WI38 (cell line): ENCODE data around the gene CFAP46.

Experiments used
- H3K4me3 ChIP-seq: 2 replicates; pipeline ENCODE4 v1.5.1; 2011; ENCODE audit warnings: low read depth, mild to moderate bottlenecking, control low read depth, low read length
- TF ChIP-seq, protein P1 (sequence below): IDR thresholded peaks from 2 replicates; pipeline ENCODE4 v1.5.1; 2012; ENCODE audit warnings: low read depth, mild to moderate bottlenecking, control low read depth, low read length

The CFAP46 gene

DNA sequence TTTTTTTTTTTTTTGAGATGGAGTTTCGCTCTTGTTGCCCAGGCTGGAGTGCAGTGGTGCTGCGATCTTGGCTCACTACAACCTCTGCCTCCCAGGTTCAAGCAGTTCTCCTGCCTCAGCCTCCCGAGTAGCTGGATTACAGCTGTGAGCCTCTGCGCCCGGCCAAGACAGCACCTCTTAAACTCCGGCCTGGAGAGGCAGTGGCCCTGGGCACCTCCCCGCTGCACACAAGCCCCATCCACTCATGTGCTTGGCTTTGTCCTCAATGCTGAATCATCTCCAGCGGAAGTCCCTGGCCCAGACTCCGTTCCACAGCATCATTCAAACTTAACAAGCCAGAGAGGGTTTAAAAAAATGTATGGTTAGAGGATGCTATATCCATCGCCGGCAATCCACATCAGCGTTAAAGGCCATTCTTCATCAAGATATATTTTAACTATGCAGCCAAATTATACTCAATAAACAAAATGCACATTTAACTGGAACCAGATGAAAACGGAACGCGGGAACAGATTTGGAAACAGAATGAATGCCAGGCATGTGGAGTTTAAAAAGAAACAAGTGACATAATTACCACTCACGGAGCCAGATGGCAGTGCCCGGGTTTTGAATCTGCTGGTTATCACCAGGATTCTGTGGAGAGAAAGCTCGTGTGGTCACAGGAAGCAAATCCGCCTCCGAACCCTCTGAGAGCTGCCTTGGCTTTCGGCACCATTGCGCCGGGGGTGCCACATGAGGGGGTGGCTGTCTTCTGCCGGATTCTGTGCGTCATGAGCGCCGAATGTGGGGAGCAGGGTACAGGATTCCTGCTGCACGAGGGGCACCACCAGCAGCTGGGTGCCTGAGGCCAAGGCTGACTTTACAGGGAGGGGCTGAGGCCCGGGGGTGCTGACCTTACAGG, 45.6 kb upstream of the CFAP46 start:
- no peak overlapping the region for H3K4me3 ChIP-seq
- TF ChIP-seq, protein P1, sequence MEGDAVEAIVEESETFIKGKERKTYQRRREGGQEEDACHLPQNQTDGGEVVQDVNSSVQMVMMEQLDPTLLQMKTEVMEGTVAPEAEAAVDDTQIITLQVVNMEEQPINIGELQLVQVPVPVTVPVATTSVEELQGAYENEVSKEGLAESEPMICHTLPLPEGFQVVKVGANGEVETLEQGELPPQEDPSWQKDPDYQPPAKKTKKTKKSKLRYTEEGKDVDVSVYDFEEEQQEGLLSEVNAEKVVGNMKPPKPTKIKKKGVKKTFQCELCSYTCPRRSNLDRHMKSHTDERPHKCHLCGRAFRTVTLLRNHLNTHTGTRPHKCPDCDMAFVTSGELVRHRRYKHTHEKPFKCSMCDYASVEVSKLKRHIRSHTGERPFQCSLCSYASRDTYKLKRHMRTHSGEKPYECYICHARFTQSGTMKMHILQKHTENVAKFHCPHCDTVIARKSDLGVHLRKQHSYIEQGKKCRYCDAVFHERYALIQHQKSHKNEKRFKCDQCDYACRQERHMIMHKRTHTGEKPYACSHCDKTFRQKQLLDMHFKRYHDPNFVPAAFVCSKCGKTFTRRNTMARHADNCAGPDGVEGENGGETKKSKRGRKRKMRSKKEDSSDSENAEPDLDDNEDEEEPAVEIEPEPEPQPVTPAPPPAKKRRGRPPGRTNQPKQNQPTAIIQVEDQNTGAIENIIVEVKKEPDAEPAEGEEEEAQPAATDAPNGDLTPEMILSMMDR, result no peak

DNA sequence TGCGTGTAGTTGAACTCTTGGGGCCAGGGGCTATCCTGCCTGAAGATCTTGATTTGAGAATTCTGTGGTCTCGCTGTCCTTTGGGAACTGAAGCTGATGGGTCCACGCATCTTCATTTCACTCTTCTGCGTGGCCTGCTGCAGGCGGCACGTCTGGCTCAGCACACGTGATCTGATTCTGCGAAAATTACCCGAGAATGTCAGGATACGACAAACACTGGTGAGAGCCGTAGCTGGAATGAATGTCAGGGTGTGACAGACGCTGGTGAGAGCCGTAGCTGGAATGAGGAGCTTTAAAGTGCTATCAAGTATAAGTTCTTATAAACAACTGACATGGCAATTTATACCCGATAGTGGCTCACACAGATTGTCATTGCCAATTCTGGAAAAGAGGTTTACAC, 44.6 kb upstream of the CFAP46 start:
- H3K4me3 ChIP-seq, result no peak overlapping the region
- TF ChIP-seq, protein P1, result no peak

DNA sequence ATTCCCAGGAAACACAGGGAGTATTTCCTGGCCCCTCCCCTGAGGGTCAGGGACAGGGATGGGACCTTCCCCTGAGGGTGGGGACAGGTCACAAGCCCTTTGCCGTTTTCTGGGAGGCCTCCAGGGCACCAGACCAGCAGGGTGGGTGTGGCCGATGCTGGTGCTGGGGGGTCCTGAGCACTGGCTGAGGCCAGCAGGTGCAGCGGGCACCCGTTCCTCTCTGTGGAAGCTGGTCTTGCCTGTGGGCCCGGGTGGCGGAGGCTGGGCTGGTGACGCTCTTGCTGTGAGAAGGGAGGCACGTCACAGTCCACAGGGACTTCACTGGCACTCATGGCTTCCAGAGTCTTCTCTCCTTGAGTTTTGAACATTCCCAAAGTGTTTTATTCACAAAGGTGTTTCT, 44.2 kb upstream of the CFAP46 start:
- TF ChIP-seq, protein P1, result no peak
- H3K4me3 ChIP-seq, result no peak overlapping the region

DNA sequence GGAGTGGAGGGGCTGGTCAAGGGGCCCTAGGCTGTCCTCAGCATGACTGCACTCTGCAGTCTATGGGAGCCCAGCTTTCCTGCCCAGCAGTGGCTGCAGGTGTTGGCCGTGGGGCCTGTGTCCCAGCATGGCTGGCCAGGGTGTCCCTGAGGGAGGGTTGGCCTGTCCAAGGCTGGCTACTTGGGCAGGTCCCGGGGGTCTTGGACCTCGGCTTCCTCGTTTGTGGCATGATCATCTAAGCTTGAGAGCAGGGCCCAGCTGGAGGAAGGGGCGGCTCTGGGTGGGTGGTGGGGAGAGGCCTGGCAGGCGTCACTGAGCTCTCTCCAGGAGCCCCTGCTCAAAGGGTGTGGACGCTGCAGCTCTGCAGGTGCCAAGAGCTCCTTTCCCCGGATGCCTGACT, 43.7 kb upstream of the CFAP46 start:
- TF ChIP-seq, protein P1, result no peak
- H3K4me3 ChIP-seq, result no peak overlapping the region

DNA sequence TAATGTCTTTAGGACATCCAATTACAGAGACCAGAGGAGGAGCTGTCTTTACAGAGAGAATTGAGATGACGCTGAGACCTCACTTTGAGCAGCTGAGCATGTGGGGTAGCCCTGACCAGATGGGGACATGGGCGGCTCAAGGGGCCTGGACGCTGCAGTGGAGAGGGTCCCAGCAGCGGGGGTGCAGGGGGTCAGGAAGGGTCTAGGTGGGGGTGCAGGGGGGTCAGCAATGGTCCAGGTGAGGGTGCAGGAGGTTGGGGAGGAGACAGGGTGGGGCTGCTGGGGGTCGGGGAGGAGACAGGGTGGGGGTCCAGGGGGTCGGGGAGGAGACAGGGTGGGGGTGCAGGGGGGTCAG, 43.2 kb upstream of the CFAP46 start:
- TF ChIP-seq, protein P1, result no peak

DNA sequence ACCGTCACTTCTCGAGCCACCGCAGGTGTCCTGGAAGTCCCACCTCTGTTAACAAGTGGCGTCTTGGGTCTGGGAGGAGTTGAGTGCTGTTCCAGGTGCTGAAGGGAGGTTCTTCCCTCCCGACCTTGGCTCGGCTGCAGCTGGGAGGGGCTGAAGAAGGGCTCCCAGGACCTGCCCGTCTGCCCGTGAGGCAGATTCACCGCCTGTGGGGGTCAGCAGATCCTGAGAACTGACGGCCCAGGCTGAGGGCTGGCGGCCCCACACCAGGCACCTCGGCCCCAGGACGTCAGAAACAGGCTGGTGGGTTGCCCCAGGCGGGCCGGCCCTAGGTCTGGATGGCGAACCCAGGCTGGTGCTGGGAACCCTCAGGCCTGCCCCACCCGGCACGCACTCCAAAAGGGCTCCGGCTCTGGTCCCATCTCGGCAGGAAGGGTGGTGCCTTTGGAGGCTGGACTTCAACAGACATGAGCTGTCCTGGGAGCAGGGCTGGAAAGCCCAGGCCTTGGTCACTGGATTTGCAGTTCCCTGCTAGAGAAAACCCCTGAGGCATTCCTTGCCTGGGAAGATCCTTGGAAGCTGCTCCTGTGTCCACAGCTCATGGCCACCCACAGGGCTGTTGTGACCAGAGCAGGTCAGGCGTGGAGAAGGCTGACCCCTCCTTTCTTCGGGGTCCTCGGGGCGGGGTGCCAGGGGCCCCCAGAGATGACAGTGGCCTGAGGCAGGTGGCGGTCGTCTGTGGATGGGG, 42.6 kb upstream of the CFAP46 start:
- TF ChIP-seq, protein P1, result no peak

More for the DNA sequence above, 43.2 kb upstream of the CFAP46 start:
- H3K4me3 ChIP-seq, result no peak overlapping the region

DNA sequence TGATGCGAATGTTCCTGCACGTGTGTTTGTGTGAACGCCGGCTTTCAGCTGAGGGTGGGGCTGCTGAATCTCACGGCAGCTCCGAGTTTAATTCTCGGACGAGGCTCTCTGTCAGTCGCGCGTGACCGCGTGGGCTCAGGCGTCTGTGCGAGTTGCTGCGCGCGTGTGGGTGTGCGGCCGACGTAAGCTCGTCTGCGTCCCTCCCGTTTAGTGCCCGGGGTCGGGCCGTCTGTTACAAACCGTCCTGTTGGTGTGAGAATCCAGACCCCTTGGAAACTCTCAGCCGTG, 41.6 kb upstream of the CFAP46 start:
- H3K4me3 ChIP-seq, result no peak overlapping the region
- TF ChIP-seq, protein P1, result no peak

More for the DNA sequence above, 42.6 kb upstream of the CFAP46 start:
- no peak overlapping the region for H3K4me3 ChIP-seq
